Dendritic cell treated with granulocyte-macrophage colony-stimulating factor and Interleukin-4, amounts not matched to agents 40 ng/mL and 50 ng/mL, for 4 days (primary cell): ENCODE results near the gene WNT7A.
"Not testable (repeated sequence)": the region's sequence is repeated elsewhere in the genome, so short reads cannot be mapped to it uniquely, and the experiment has no call there.

ENCODE experiments used
- H3K27ac Mint-ChIP-seq: one replicate; pipeline ENCODE4 v1.8.0; 2022; ENCODE audit warnings: mild to moderate bottlenecking, mixed read lengths
- H3K27me3 Mint-ChIP-seq: one replicate; pipeline ENCODE4 v1.8.0; 2022; ENCODE audit warnings: mild to moderate bottlenecking, mixed read lengths
- H3K36me3 Mint-ChIP-seq: one replicate; pipeline ENCODE4 v1.8.0; 2022; ENCODE audit warnings: low read depth, mixed read lengths
- H3K4me1 Mint-ChIP-seq: one replicate; pipeline ENCODE4 v1.8.0; 2022; ENCODE audit warnings: low read depth, mixed read lengths
- H3K4me3 Mint-ChIP-seq: one replicate; pipeline ENCODE4 v1.8.0; 2022; ENCODE audit warnings: mild to moderate bottlenecking, moderate library complexity, mixed read lengths
- H3K9me3 Mint-ChIP-seq: one replicate; pipeline ENCODE4 v1.8.0; 2022; ENCODE audit warnings: mixed read lengths
- intact Hi-C: fragments of 100-400 bp; cut with micrococcal nuclease; formaldehyde crosslinking; loops from one replicate; pipeline ENCODE4 v1.15.0; 2022

Gene WNT7A

DNA sequence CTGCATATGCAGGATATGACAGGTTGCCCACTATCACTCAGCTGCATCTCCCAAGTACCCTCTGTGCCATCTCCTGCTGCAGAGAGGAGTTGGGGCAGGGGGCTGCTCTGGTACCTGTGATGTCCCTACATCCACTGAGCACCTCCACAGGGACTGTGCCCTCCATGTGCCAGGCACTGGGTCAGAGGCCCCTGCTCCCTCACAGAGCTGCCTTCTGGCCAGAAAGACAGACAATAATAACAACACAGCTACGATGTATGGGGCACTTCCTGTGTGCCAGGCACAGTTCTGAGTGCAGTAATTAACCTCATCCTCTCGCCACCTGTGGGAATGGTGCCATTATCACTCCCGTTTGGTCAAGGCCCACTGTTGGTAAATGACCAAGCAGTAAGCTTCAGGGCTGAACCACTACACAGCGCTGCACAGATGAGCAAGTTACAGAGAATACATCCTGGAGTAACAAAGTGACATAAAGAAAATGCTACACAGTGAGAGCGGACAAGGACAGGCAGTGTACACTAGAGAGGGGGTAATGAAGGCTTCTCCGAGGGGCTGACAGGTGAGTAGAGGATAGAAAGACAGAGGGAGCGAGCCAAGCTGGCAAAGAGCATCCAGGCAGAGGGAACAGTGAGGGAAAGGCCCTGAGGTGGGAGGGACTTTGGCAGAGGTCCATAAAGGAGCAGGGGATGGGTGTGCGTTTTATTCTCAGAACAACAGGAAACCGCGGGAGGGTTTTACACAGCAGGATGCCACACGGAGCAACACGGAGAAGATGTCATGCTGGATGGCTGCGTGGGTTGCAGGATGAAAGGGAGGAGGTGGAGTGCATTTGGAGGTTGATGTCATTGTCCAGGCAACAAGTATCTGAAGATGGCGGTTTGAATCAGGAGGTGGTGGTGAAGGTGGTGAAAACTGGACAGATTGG is 13.6 kb downstream of the WNT7A start:
- Mint-ChIP-seq H3K27me3 (peaks cover 16% of the 10 kb centered on the region), H3K36me3 (no peaks in the 10 kb centered on the region), H3K9me3 (no peaks in the 10 kb centered on the region), H3K4me3 (no peak overlapping the region), H3K27ac (no peak overlapping the region), H3K4me1 (no peaks in the 10 kb centered on the region)
- intact Hi-C loops, result no loop called here

GRCh38 chr3:13865581-13865980 is 14.3 kb downstream of the WNT7A start:
- Mint-ChIP-seq H3K27me3 (peaks cover 17% of the 10 kb centered on the region), H3K27ac (no peak overlapping the region), H3K4me3 (no peak overlapping the region), H3K4me1 (no peaks in the 10 kb centered on the region), H3K9me3 (no peaks in the 10 kb centered on the region), H3K36me3 (no peaks in the 10 kb centered on the region)
- intact Hi-C loops, result no loop called here

DNA sequence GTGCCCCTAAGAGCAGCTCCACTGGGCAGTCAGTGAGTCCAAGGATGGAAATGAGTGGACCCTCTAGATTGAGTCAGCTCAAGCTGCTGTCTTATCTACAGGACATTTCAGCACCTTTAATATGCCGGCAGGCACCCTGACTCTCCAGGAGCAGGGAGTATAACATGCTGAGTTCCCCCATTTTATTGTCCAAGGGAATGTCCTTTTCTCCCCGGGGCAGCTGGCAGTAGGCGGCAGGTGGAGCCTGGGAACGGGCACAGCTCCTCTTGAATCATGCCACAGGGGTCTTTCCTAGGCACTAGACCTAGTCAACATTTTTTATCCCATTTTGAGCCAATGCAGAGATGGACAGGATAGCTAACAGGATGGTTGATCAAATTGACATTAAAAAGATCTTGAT is 14.8 kb downstream of the WNT7A start:
- Mint-ChIP-seq H3K4me1 (no peaks in the 10 kb centered on the region), H3K4me3 (no peak overlapping the region), H3K36me3 (no peaks in the 10 kb centered on the region), H3K9me3 (no peaks in the 10 kb centered on the region), H3K27me3 (peaks cover 17% of the 10 kb centered on the region), H3K27ac (no peak overlapping the region)
- intact Hi-C loops, result no loop called here

DNA sequence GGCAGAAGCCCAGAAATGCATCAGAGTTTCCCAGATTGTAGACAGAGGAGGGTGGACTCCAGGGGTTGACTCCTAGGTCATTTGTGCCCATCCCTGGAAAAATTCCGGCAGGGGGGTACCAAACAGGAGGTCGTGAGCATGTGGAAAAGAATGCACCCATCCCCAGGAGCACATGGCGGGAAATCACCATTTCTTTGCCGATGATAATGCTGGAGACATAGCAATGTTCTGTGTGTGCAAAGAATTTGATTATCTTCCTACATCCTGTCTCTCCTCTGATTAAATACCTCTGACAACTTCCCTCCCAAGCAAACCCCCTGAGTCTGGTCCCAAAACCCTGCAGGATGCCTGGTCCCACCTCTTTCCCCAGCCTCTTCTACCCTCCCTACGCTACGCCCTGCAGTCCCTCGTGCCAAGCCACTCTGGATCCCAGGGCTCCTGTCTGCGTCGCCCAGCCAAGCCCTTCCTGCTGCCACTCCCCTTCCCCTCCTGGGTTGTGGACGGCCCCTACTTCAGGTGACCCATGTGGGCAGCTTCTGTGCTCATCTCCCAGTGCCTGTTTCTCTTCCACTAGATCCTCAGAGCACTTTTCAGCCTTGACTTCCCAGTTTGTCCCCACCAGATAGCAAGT is 15.8 kb downstream of the WNT7A start:
- intact Hi-C loops, result no loop called here
- no peaks in the 10 kb centered on the region for H3K4me1 Mint-ChIP-seq
- H3K9me3 Mint-ChIP-seq, result no peaks in the 10 kb centered on the region
- H3K27me3 Mint-ChIP-seq, result peaks cover 17% of the 10 kb centered on the region
- H3K36me3 Mint-ChIP-seq, result no peaks in the 10 kb centered on the region
- no peak overlapping the region for H3K4me3 Mint-ChIP-seq
- no peak overlapping the region for H3K27ac Mint-ChIP-seq

DNA sequence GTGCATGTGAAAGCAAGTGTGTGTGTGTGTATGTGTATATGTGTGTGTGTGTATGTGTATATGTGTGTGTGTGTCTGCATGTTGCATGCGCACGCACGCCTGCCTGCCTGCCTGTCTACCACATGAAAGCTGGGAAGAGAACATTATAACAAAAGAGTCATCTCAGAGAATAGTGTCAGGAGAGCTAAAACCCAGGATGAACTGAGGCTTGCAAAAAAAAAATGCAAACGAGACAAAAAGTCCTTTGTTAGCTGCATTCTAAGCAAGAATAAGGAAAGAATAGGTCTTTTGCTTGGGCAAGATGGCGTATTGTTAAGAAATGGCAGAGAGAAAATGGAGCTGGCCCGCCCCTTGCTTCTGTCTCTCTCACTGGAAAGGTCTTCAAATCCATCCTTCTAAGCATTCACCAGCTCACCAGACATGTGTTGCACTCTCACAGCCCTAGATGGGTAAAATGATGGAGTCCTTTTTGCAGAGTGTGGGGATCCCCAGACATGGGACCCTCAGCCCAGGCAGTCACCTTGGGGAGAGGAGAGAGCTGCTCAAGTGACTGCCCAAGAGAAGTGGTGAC is 16.4 kb downstream of the WNT7A start:
- no peaks in the 10 kb centered on the region for H3K36me3 Mint-ChIP-seq
- H3K4me1 Mint-ChIP-seq, result no peaks in the 10 kb centered on the region
- H3K27me3 Mint-ChIP-seq, result peaks cover 17% of the 10 kb centered on the region
- no peaks in the 10 kb centered on the region for H3K9me3 Mint-ChIP-seq
- no peak overlapping the region for H3K4me3 Mint-ChIP-seq
- H3K27ac Mint-ChIP-seq, result no peak overlapping the region
- intact Hi-C loops, result no loop called here

- intact Hi-C loops, result no loop called here
- no peaks in the 10 kb centered on the region for H3K36me3 Mint-ChIP-seq
- peaks cover 6% of the 10 kb centered on the region for H3K9me3 Mint-ChIP-seq
- H3K4me1 Mint-ChIP-seq, result no peaks in the 10 kb centered on the region
- H3K27me3 Mint-ChIP-seq, result peaks cover 11% of the 10 kb centered on the region
- H3K27ac Mint-ChIP-seq, result no peak overlapping the region
- no peak overlapping the region for H3K4me3 Mint-ChIP-seq
Measured at GRCh38 chr3:13861461-13861860, 18.4 kb downstream of the WNT7A start.

GRCh38 chr3:13860001-13860400 is 19.9 kb downstream of the WNT7A start:
- intact Hi-C loops, result no loop called here

GRCh38 chr3:13858768-13859520 is 20.9 kb downstream of the WNT7A start:
- Mint-ChIP-seq H3K9me3 (peaks cover 9% of the 10 kb centered on the region), H3K27me3 (peaks cover 6% of the 10 kb centered on the region), H3K27ac (no peak overlapping the region), H3K4me3 (no peak overlapping the region), H3K36me3 (no peaks in the 10 kb centered on the region), H3K4me1 (no peaks in the 10 kb centered on the region)
- intact Hi-C loops, result no loop called here

More at GRCh38 chr3:13860001-13860400, 19.9 kb downstream of the WNT7A start:
- H3K9me3 Mint-ChIP-seq, result peaks cover 9% of the 10 kb centered on the region
- no peak overlapping the region for H3K4me3 Mint-ChIP-seq
- H3K27ac Mint-ChIP-seq, result no peak overlapping the region
- H3K36me3 Mint-ChIP-seq, result no peaks in the 10 kb centered on the region
- H3K27me3 Mint-ChIP-seq, result peaks cover 9% of the 10 kb centered on the region
- no peaks in the 10 kb centered on the region for H3K4me1 Mint-ChIP-seq

- Mint-ChIP-seq H3K9me3 (peaks cover 9% of the 10 kb centered on the region), H3K27ac (no peak overlapping the region), H3K27me3 (peaks cover 6% of the 10 kb centered on the region), H3K4me3 (no peak overlapping the region), H3K36me3 (no peaks in the 10 kb centered on the region), H3K4me1 (no peaks in the 10 kb centered on the region)
- intact Hi-C loops, result no loop called here
Measured at GRCh38 chr3:13857702-13858380, 22.0 kb downstream of the WNT7A start.

GRCh38 chr3:13856628-13857027 is 23.2 kb downstream of the WNT7A start:
- intact Hi-C loops, H3K9me3 Mint-ChIP-seq, H3K4me1 Mint-ChIP-seq, H3K27ac Mint-ChIP-seq, H3K4me3 Mint-ChIP-seq, H3K36me3 Mint-ChIP-seq, H3K27me3 Mint-ChIP-seq: not testable (repeated sequence)

- intact Hi-C loops, result no loop called here
- no peaks in the 10 kb centered on the region for H3K36me3 Mint-ChIP-seq
- H3K4me3 Mint-ChIP-seq, result no peak overlapping the region
- H3K9me3 Mint-ChIP-seq, result peaks cover 9% of the 10 kb centered on the region
- H3K27ac Mint-ChIP-seq, result no peak overlapping the region
- H3K27me3 Mint-ChIP-seq, result peaks cover 1% of the 10 kb centered on the region
- no peaks in the 10 kb centered on the region for H3K4me1 Mint-ChIP-seq
Measured at GRCh38 chr3:13856006-13856405, 23.9 kb downstream of the WNT7A start.

GRCh38 chr3:13854492-13854891 is 25.4 kb downstream of the WNT7A start:
- intact Hi-C loops, result no loop called here
- Mint-ChIP-seq H3K27ac (no peak overlapping the region), H3K9me3 (peaks cover 9% of the 10 kb centered on the region), H3K27me3 (peaks cover 3% of the 10 kb centered on the region), H3K36me3 (no peaks in the 10 kb centered on the region), H3K4me3 (no peak overlapping the region), H3K4me1 (no peaks in the 10 kb centered on the region)

DNA sequence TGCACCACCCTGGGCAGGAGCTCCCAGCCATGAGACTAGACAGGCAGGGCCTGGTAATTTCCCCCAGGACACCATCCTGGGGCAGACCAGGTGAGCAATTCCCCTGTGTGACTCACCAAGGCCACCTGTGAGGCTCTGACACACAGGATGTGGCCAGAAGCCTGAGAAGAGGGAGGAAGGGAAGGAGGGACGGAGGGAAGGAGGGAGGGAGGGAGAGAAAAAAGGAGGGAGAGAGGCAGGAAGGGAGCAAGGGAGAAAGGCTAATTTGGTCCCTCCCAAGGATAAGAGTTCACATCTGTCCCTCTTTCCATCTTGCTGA is 25.9 kb downstream of the WNT7A start:
- H3K36me3 Mint-ChIP-seq, result no peaks in the 10 kb centered on the region
- no peaks in the 10 kb centered on the region for H3K4me1 Mint-ChIP-seq
- H3K4me3 Mint-ChIP-seq, result no peak overlapping the region
- H3K27me3 Mint-ChIP-seq, result peaks cover 3% of the 10 kb centered on the region
- peaks cover 9% of the 10 kb centered on the region for H3K9me3 Mint-ChIP-seq
- no peak overlapping the region for H3K27ac Mint-ChIP-seq
- intact Hi-C loops, result no loop called here
